ENCODE data around the gene ABCG1. TPM values are rescaled to one million over a fixed set of nuclear protein-coding genes. Genes with fewer than 3 reads are reported as not detected.
"Not testable (repeated sequence)": the region's sequence is repeated elsewhere in the genome, so short reads cannot be mapped to it uniquely, and the experiment has no call there.

Gene ABCG1
- total RNA-seq, 1 experiment from 2014 or later, result 0.51 TPM

DNA sequence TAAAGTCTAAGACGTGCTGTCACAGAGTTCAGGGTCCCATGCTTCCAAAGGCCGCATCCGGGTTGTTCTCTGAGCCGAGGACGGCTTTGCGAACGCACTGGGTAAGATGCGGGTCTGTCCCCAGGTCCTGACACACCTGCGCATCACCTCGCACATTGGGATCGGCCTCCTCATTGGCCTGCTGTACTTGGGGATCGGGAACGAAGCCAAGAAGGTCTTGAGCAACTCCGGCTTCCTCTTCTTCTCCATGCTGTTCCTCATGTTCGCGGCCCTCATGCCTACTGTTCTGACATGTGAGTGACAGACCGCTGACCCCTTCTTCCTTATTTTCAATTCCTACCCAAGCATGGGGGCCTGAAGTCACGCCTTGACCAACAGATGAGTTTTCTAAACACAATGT lies 71.0 kb downstream of the ABCG1 start:
- no peak for DNase-seq (ENCODE audit: low read depth)

- no peak for DNase-seq (ENCODE audit: low read depth)
Measured at GRCh38 chr21:42290505-42290904, 71.6 kb downstream of the ABCG1 start.

- no peak for DNase-seq (ENCODE audit: low read depth)
Measured at GRCh38 chr21:42291003-42291750, 72.2 kb downstream of the ABCG1 start.

GRCh38 chr21:42291751-42292562 lies 73.0 kb downstream of the ABCG1 start:
- no peak for DNase-seq (ENCODE audit: low read depth)

DNA sequence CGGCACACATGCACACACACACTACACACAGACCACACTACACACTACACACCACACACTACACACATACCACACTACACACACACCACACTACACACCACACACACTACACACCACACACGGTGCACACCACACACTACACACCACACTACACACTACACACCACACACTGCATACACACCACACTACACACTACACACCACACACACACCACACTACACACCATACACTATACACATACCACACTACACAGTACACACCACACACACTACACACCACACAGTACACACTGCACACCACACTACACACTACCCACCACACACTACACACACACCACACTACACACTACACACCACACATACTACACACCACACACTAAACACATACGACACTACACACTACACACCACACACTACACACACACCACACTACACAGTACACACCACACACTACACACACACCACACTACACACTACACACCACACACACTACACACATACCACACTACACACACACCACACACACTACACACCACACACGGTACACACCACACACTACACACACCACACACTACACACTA lies 73.7 kb downstream of the ABCG1 start:
- not testable (repeated sequence) for DNase-seq (ENCODE audit: low read depth)

DNA sequence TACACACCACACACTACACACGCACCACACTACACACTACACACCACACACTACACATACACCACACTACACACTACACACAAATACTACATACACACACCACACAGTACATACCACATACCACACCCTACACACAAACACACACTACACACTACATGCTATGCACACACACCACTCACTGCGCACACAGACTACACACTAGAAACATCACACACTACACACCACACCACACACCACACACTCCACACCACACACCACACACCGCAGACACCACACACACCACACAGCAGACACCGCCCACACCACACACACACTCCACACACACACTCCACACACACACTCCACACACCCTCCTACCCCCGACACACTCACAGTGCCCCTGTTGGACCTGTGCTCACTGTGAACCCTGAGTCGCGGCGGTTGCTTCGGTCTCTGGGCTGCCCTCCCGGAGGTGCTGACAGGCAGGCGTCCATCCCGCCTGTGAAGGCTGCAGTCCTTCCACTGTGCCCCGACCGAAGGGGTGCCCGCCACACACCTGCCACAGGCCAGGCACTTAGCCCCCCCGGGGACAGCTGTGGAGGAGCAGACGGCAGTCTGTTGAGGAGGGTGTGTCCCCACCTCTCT lies 74.8 kb downstream of the ABCG1 start:
- no peak for DNase-seq (ENCODE audit: low read depth)

- no peak for DNase-seq (ENCODE audit: low read depth)
Measured at GRCh38 chr21:42294273-42294880, 75.4 kb downstream of the ABCG1 start.

DNA sequence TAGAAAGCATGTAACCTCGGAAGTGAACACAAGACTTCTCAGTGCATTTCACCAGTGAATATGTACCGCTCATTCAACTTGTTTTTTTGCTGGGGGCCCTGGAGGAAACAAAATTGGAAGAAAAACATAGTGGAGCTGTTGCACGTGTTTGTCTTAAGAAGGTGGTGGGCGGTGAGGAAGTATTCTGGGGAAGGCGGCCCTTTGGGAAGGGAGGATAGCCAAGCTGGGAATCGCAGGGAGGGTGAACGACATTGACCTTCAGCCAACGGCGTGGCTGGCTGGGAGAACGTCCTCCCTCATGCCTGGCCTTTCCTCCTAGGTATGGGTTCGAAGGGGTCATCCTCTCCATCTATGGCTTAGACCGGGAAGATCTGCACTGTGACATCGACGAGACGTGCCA lies 76.9 kb downstream of the ABCG1 start:
- DNase-seq (ENCODE audit: low read depth), result no peak

DNA sequence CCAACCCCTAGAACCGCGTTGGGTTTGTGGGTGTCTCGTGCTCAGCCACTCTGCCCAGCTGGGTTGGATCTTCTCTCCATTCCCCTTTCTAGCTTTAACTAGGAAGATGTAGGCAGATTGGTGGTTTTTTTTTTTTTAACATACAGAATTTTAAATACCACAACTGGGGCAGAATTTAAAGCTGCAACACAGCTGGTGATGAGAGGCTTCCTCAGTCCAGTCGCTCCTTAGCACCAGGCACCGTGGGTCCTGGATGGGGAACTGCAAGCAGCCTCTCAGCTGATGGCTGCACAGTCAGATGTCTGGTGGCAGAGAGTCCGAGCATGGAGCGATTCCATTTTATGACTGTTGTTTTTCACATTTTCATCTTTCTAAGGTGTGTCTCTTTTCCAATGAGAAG lies 77.6 kb downstream of the ABCG1 start:
- DNase-seq (ENCODE audit: low read depth), result no peak

GRCh38 chr21:42297377-42297776 lies 78.4 kb downstream of the ABCG1 start:
- no peak for DNase-seq (ENCODE audit: low read depth)

GRCh38 chr21:42298237-42298636 lies 79.3 kb downstream of the ABCG1 start:
- DNase-seq (ENCODE audit: low read depth), result no peak

DNA sequence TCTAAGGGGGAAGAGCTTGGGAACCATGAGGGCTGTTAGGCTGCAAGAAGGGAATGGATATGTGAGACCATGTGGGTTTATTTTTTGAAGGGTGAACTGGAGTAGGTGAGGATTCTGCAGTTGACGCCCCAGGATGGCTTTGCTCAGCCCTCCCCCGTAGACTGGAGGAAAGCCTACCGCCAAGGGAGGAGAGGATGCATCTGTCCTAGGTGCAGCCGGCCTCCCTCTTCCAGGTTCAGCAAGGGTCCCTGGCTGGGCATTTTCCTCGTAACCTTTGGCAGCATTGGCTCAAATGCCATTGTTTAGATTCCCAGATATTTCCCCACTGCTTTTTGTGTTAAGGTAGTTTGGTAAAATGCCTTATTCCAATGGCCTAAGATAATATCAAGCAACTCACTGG lies 79.7 kb downstream of the ABCG1 start:
- no peak for DNase-seq (ENCODE audit: low read depth)

- DNase-seq (ENCODE audit: low read depth), result peak; percentile 72
Measured at GRCh38 chr21:42299324-42300044, 80.5 kb downstream of the ABCG1 start.

GRCh38 chr21:42300045-42300583 lies 81.2 kb downstream of the ABCG1 start:
- DNase-seq (ENCODE audit: low read depth), result no peak

DNA sequence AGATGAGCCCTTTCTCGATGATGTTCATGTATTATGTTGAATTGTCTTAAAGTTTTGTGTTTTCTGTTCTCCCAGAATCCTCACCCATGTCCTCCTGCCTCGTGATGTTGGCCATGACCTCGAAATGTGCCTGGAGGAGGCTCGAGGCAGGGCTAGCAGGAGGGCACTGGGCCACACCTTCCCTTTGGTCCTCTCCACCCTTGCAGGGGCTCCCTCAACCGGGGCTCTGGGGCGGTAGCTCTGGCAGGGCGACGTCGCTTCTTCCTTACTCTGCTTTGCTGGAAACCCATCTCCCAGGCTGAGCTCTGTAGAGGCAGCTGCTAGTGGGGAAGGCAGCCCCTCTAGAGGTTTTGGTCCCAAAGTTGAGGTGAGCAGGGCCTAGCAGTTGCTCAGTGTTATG lies 82.0 kb downstream of the ABCG1 start:
- DNase-seq (ENCODE audit: low read depth), result no peak

DNA sequence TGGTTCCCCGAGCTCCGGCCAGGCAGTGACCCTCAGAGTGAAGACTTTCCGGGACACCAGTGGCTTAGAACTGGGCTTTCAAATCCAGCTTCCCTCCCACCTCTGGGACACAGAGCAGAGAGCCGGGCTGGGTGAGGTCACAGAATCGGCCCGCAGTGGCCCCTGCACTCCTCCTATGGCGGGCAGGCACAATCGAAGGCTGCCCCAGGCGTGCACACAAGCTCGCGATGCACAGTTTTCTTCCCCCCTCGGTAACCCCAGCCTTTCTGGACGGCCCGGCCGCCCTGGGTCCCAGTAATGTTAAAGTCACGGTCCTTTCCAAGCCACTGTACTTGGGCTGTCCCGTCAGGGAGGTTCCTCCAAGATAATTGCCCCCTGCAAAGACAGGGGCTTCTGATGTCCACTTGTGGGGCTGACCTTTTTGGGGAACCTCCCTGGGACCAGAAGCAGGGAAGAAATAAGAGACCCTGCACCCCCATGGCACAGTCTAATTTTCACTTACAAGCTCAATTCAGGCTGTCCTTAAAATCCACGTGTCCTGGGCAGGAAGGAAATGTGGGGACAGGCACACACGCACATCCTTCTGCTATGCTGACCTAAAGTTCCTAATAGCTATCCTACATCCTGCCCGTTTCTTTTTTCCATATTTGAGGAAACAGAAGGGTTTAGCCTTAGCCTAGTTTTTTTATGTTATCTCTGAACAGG lies 82.6 kb downstream of the ABCG1 start:
- DNase-seq (ENCODE audit: low read depth), result no peak

- DNase-seq (ENCODE audit: low read depth), result no peak
Measured at GRCh38 chr21:42302076-42302650, 83.2 kb downstream of the ABCG1 start.

DNA sequence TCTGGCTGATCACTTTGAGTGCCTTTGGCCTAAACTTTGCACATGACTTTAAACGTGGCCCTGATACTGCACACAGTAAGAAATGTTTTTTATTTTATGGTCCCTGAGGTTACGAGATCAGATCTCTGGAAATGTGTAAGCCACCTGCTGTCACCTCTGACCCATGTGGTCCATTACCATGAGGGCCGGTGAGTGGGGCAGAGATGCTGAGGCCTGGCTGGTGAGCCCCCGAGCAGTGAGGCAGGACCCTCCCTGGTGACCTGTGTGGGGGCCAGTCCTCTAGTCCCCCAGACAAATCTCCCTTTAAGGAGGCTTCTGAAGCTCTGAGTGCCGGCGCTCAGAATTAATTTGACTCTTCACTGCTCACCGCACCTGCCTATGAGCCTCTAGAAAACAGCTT lies 83.9 kb downstream of the ABCG1 start:
- DNase-seq (ENCODE audit: low read depth), result no peak

- DNase-seq (ENCODE audit: low read depth), result no peak
Measured at GRCh38 chr21:42303443-42303842, 84.5 kb downstream of the ABCG1 start.
